GM18511 (cell line): ENCODE measurements around the gene ANKRD44.
"Not testable (repeated sequence)": the region's sequence is repeated elsewhere in the genome, so short reads cannot be mapped to it uniquely, and the experiment has no call there.

Experiments used
- ATAC-seq: cut with Tn5 transposase; IDR thresholded peaks from one replicate; pipeline ENCODE4 v1.9.1; 2021; ENCODE audit warnings: mild to moderate bottlenecking, moderate library complexity; ENCODE audit not compliant: unreplicated experiment

ANKRD44 gene

DNA sequence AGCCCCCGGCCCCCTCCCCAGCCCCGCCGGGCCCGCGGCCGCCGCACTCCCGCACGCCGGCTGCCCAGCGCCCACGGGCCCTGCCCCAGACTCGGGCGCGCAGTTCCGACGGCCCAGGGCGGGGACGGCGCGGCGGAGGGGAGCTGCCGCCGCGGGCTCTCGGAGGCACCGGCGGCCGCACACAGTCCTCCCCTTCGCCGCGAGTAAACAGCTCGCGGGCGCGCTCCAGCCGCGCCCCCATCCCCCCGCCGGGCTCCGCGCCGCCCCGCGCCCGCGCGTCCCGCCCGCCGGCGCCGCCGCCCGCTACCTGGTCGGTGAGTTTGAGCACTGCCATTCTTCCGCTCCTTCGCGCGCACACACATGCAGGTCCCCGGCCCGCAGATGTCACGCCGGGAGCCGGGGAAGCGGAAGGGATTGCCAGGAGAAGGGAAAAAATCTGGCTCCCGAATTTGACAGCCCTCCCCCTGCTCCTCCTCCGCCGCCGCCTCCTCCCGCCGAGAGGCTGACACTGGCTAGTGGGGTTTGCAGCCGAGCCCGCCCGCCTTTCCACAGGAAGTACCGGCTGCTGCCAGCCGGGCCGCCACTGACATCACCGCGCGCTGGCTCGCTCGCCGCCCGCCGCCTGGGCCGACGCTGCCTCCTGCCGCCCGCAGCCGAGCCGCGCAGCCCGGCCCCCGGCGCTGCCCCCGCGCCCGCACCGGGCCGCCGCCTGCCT, at the start of gene ANKRD44:
TSS of gene ANKRD44 (minus strand) at position 510 of the 715 bp plus-strand sequence. CDS start at position 334, 176 bp downstream.
- ATAC-seq = peak; percentile 73

DNA sequence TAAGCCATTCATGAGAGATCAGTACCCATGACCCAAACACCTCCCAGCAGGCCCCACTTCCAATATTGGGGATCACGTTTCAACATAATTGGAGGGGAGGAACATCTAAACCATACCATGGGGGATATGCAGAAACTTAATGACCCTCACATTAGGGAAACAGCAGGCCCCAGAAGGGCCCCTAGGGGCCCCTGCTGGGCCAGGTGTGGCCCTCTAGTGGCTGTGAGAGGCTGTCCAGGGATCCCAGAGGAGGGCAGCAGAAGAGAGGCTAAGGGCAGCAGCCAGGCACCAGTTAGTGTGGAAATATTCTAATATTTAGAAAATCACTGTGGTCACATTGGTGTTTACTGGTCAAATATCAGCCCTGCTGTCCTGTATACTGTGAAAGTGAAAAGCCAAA, 49.3 kb upstream of the ANKRD44 start:
- no peak for ATAC-seq

DNA sequence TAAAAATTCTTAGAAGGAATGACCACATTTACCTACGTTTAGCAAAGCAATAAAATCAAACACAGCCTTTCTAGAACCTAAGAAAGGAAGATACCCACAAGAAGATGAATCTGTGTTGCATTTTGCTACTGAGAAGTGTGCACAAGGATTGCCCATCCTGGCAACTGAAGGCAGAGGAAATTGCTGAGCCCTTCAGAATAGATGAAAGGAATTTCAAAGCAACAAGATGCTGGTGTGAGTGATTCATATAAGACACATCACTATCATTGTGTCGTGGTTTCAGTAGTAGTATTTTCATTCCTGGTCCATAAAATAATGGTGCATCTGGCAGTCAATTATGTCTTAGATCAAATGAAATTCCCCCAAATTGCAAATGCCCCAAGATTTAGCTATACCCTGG, 48.4 kb upstream of the ANKRD44 start:
- no peak for ATAC-seq

DNA sequence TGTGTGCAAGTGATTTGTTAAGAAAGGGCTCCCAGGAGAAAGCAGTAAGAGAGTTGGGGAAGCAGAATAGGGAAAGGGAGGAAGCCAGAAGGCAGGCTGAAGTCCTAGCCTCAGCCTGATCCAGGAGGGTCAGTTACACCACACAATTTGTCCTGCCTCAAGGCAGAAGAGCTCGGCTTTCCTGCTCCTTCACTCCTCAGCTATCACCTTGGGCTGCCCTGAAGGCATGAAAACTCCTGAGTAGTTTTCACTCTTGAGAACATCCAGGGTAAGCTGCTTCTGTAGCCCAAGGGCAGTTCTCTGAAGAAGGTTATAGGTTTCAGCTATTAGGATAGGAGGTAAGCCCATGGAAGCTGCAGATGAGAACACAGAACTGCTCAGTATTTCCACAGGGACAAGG, 47.4 kb upstream of the ANKRD44 start:
- ATAC-seq = no peak

DNA sequence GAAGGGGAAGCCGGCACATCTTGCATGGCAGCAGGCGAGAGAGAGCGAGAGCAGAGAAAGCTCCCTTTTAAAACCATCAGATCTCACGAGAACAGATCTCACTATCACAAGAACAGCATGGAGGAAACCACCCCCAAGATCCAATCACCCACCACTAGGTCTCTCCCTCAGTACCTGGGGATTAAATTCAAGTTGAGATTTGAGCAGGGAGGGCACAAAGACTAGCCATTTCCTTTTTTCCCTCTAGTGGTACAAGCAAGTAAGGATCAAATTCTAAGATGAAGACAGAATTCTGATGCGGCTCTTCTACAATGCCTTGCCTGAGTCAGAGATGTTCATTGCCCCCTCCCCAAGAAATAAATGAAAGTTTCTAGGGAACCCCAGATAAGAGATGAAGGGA, 45.6 kb upstream of the ANKRD44 start:
- ATAC-seq = peak; percentile 60

DNA sequence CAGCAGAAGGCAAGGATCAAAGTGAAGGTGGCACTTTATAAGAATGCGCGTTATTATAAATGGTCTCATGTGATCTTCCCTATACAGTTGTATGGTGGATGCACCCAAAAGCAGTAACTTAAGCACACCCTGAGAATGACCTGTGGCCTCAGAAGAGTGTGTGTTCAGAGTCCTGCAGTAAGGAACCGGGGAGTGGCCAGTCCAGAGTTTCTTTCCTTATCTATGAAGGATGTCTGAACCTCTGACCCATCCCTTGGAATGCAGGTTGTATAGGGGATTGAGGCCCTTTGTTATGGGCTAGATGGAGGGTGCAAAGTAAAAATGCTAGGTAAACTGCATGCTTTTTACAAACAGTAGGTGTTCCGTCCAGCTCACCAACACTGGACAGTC, 43.6 kb upstream of the ANKRD44 start:
- ATAC-seq = no peak

DNA sequence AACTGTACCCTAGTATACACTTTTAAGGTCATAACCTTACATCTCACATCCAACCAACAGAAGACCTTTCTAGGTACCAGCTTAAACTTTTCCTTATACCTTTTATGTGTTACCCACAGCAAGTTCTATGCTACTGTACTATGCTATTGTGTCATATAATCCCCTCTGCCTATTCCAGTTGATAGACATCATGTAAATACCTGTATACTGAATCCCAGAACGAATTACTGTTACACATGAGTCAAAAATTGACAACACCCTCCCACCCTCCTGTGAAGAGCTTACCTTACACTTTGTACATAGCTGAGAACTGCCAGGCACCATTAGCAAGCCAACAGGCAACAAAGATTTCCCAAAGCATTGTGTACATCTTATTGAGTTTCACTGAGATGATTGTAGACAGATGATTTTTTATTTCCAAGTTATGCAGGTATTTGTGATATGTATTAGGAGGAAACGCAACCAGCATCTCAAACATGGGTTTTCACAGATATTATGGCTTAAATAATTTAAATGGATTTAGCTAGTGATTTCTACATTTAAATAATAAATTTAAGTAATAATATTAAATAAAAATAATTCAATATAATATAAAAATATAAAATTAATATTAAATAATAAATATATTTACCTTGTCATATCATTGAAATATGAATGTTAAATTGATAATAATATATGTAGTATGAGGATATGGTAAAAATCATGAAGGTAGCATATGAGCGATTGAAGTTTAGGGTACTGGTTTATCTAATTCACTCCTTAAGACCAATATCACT, 43.0 kb upstream of the ANKRD44 start:
- no peak for ATAC-seq

DNA sequence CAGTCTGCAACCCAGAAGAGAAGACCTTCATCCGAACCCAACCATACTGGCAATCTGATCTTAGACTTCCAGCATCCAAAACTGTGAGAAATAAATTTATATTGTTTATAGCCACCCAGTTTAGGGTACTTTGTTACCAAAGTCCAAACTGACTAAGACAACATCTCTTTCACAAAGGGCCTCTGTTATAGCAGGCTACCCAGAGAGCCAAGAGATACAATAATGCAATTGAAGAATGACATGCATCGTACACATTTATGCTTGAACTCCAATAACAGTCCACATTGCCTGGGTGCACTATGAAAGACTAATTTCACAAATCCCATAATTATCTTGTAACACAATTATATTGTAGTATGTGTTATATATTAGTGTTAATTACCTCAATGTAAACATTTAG, 39.1 kb upstream of the ANKRD44 start:
- no peak for ATAC-seq

DNA sequence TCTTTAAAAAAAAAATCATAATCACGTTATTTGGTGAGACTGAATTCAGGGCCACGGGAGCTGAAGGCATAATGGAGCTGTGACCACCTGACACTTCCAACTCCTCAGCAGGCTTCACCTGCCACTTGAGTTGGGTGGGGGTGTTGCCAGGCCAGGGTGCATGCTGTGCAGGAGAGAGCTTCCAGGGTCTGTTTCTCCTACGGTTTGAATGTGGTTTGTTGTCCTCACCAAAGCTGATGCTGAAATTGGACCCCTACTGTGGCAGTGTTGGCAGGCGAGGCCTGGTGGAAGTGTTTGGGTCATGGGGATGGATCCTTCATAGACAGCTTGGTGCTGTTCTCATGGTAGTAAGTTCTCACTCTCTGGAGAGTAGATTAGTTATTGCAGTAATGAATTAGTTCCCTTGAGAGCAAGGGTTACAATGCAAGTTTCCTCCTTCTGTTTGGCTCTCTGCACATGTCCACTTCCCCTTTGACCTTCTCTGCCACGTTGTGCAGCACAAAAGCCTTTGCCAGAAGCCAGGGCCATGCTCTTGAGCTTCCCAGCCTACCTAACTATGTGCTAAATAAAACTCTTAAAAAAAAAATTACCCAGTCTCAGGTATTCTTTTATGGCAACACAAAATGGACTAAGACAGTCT, 38.3 kb upstream of the ANKRD44 start:
- ATAC-seq = no peak

DNA sequence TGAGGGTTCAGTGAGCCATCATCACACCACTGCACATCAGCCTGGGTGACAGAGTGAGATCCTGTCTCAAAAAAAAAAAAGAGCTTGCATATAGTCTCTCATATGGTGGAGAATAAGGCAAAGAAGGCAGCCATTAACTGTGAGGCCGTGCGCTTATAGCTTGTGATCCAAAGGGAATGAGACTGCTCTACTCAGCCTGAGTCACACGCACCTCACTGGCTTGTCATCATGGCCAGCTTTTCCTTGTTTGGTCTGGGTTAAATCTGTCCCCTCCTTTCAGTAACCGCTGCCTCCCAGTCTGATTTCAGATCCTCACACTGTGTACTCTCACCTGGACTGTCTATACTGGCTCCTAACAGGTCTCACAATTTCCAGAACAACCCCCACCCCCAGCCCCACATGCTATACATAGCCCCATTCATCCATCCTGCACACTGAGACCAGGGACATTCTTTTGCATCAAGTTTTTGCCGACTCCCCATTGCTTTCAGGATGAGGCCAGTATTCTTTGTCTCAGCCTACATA, 35.3 kb upstream of the ANKRD44 start:
- ATAC-seq = no peak

DNA sequence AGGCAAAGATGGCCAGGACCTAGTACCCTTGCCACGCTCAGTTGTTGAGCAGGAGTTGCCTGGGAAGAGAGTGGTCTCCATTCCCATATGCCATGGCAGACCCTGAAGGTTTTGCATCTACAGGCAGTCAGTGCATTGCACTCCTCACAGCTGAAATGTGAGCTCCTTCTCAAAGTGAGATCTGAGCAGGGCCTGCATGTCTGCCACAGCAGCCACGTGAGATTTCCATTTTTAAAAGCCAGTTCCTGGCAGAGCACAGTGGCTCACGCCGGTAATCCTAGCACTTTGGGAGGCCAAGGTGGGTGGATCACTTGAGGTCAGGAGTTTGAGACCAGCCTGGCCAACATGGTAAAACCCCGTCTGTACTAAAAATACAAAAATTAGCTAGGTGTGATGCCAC, 33.4 kb upstream of the ANKRD44 start:
- ATAC-seq = not testable (repeated sequence)

DNA sequence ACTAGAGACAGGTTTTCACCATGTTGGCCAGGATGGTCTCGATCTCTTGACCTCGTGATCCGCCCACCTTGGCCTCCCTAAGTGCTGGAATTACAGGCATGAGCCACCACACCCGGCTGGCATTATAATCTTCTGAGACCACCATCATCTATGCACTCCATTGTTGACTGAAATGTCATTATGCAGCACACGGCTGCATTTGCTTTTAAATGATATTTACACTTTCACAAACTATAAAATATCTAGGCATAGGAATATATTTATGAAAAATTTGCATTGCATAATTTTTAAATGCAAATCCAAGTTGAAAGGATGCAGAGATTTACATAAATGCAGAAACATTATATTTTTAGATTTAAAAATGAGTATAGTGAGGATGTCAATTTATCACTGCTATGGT, 30.0 kb upstream of the ANKRD44 start:
- no peak for ATAC-seq

DNA sequence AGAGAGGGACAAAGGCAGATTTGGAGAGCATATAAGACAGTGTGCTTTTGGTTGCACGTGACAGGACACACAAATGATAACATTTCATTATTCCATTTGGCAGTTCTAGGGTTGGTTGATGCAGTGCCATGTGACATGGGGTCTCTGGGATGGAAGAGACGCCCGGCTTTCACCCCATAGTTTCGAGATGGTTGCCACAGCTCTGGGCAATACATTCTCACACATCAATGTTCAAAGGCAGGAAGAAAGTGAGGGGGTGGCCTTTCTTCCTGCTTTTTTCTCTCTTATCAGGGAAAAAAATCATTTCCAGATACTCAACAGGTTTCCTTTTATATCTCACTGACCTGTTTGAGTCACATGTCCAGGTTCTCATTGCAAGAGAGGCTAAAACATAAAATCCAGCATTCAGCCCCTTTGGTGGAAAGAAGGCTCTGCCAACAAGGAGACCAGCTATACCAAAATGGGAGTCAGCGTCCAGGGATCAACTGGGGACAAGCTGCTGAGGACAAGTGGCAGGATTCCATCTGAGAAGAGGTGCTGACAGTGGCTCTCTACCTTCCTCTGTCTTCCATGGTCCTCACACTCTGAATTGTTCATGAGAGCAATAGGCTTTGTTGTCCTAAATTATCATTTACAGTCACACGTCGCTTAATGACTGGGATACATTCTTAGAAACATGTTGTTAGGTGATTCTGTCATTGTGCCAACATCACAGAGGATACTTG, 29.1 kb upstream of the ANKRD44 start:
- ATAC-seq = no peak

DNA sequence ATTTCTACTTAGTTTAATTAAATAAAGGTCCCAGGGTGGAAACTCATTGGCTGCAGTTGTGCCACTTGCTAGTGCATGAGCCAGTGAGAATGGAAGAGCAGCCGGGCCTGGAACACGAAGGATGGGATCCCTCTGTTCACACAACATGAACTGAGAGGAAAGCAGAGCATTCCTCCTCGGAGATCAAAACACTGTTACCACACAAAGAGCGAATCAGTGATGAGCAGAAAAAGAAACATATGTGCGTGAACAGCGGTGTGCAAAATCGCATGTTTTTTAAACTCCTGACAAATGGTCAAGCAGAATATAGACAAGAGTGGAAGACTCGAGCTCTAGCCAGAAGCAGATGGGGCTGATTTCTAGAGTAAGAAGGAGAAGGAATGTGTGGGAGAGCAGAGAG, 28.4 kb upstream of the ANKRD44 start:
- ATAC-seq = no peak

DNA sequence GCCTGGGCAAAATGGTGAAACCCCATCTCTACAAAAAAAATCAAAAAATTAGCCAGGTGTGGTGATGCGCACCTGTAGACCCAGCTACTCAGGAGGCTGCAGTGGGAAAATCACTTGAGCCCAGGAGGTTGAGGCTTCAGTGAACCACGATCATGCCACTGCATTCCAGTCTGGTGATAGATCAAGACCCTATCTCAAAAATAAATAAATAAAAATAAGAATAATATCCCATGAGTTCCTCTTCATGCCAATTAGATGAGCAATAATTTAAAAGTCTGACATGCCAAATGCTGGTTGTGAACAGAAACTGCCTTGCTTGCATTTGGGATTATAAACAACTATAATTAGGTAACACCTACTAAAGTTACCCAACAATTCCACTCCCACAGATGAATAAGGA, 22.1 kb upstream of the ANKRD44 start:
- no peak for ATAC-seq

DNA sequence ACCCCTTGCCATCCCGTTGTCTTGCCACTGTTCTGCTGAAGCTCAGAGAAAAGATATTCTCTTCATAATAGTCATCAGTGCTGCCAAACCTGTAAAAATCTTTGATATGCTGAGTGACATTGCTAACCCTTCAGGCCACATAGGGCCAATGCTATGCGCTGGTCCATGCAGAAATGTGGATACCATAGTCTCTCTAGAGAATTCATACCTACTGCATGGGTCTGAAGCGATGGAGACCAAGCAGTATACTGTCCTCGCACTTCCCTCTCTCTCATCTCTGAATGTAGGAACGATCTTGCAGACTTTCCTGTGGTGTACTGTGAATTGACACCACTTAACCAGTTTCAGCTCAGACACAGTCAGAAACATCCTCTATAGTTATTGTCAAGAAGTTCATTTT, 17.9 kb upstream of the ANKRD44 start:
- no peak for ATAC-seq

DNA sequence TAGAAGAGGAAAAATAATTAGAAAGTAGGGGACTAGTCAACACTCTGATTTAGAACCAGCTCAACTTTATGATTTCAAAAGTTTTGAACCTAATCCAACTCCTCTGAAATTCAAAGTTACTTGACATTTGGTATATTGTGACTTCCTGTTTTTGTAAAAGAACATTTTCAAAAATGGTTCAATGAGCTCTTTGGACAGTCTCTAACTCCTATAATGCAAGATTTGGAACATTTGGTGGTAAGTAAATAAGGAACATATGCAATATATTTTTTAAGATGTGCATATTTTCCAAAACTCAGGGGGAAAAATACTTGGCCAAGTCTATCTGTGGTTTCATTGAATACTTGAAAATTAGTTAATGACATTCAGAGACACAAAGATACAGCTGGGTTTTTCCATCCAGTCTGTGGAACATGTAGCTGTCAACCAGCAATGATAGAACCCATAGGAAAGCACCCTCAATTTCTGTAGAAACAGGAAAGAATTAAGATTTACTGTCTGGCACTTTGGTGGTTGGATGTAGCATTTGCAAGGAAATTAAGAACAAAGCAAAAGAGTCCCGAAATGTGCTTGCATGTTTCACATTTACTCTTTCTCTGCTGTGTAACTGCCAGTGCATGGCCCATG, 17.0 kb upstream of the ANKRD44 start:
- ATAC-seq = no peak

DNA sequence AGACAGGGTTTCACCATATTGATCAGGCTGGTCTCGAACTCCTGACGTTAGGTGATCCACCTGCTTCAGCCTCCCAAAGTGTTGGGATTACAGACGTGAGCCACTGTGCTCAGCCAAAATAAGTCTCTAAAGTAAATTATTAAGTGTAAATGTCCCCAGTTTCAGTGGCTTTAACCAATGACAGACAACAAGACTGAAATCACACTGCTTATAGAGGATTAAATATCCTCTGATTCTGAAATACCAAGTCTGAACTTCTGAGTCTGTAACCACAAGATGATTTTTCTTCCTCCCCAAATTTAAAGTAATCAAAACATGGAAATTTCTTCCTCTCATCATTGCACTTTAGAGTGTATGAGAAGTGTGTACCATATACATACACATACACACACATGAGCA, 16.5 kb upstream of the ANKRD44 start:
- ATAC-seq = no peak

DNA sequence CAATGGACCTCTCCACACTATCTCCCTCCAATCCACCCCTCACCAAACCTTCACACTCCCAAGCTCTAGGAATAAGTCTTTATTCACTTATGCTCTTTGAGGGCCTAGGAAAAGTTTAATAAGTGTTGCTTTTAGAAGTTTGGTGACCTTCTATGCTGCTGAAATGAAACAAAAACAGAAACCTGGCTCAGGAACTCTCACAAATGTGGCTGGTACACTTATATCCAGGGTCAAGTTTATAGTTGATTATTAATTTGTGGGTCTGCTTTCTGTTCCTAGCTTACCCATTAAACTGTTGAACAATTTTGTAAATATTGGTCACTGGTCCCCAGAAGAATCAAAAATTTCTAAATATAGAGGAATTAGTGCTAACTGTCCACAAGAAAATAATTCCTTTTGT, 14.2 kb upstream of the ANKRD44 start:
- ATAC-seq = peak; percentile 87
